Activated CD8-positive, alpha-beta memory T cell treated with anti-CD3 and anti-CD28 coated beads, Interleukin-2, amount 10 ng/mL, durations not matched to agents 7 days and 5 days (primary cell): ENCODE measurements around the gene JHY. TPM values are rescaled to one million over a fixed set of nuclear protein-coding genes. Genes with fewer than 3 reads are reported as not detected.

ENCODE experiments used
- total RNA-seq, 2 experiments: library from RNA; stranded (reverse); gene quantifications; one replicate each; pipeline ENCODE4 v1.2.3, GENCODE V29; 2021

JHY gene
- total RNA-seq, 2 experiments from 2014 or later = 3.2 to 4.3 TPM

Other genes starting within 250 kb of the JHY start
- gene UBASH3B, start 227.0 kb upstream of the JHY start, total RNA-seq = 100 to 1,000 TPM in 1 of 2 experiments, 10 to 100 TPM in 1; 67.3 to 108 TPM
- 10 to 100 TPM in 1 of 2 experiments, 1 to 10 TPM in 1; 8.1 to 15.3 TPM for gene CRTAM, start 44.3 kb upstream of the JHY start, total RNA-seq
- gene BSX, start 99.1 kb downstream of the JHY start, total RNA-seq = not detected
- gene HSPA8, start 179.4 kb downstream of the JHY start, total RNA-seq = 1,000 to 10,000 TPM; 1,728 to 2,522 TPM